HEK293 (cell line): ENCODE results near the gene TMEM171.

Experiments
- CTCF ChIA-PET: fragments of 350-600 bp; formaldehyde crosslinking; extraction: SDS; loops from one replicate; lab custom pipeline; 2021; ENCODE audit warnings: antibody characterized with exemption; lab: Yijun Ruan, JAX
- POLR2A ChIA-PET: fragments of 300-600 bp; formaldehyde crosslinking; extraction: SDS; loops from one replicate; lab custom pipeline; 2020; ENCODE audit warnings: antibody characterized with exemption, inconsistent platforms; lab: Yijun Ruan, JAX
- H3K27ac ChIP-seq: fragments of 200-500 bp; sonication (Bioruptor generic); 2 replicates; pipeline ENCODE4 v1.5.1; 2014; ENCODE audit warnings: low read depth, low read length, control low read depth, inconsistent platforms; ENCODE audit errors: extremely low read depth
- H3K36me3 ChIP-seq, 2 experiments: fragments of 200-500 bp in 1 of 2; sonication (Bioruptor generic) in 1 of 2; 1 replicate in 1 of 2; 2 replicates in 1 of 2; pipeline ENCODE4 v1.5.1; 2014 to 2017; ENCODE audit warnings: inconsistent platforms in 2 of 2, low read length in 2 of 2; ENCODE audit not compliant: control insufficient read depth in 2 of 2, insufficient read depth in 1 of 2
- H3K4me1 ChIP-seq: fragments of 200-500 bp; sonication (Bioruptor generic); 2 replicates; pipeline ENCODE4 v1.5.1; 2014; ENCODE audit warnings: mild to moderate bottlenecking, low read length, inconsistent platforms; ENCODE audit not compliant: control insufficient read depth, insufficient read depth
- H3K4me3 ChIP-seq: 2 replicates; pipeline ENCODE4 v1.5.1; 2011; ENCODE audit warnings: low read depth, mild to moderate bottlenecking, control low read depth, low read length, moderate library complexity
- H3K9me3 ChIP-seq: fragments of 200-500 bp; sonication (Bioruptor generic); 2 replicates; pipeline ENCODE4 v1.5.1; 2014; ENCODE audit warnings: low read depth, low read length, inconsistent platforms; ENCODE audit not compliant: control insufficient read depth, insufficient read depth
- CTCF ChIP-seq: fragments of 450-650 bp; formaldehyde crosslinking; IDR thresholded peaks from 2 replicates; pipeline ENCODE4 v1.5.1; 2016; ENCODE audit warnings: missing biosample characterization, missing genetic modification characterization
- TRIM28 ChIP-seq: IDR thresholded peaks from 2 replicates; pipeline ENCODE4 v1.6.1; 2011; ENCODE audit warnings: low read length, control low read depth, borderline replicate concordance
- ZBTB26 ChIP-seq: fragments of 450-650 bp; formaldehyde crosslinking; optimal IDR thresholded peaks from 2 replicates; pipeline ENCODE3; 2016; ENCODE audit warnings: missing biosample characterization, mild to moderate bottlenecking, missing genetic modification characterization
- ZNF184 ChIP-seq: fragments of 450-650 bp; IDR thresholded peaks from 2 replicates; pipeline ENCODE4 v1.5.1; 2018; ENCODE audit warnings: missing biosample characterization, mild to moderate bottlenecking, missing genetic modification characterization
- ZNF664 ChIP-seq: fragments of 450-650 bp; formaldehyde crosslinking; IDR thresholded peaks from 2 replicates; pipeline ENCODE4 v1.5.1; 2016; ENCODE audit warnings: missing biosample characterization, missing genetic modification characterization
- ZNF747 ChIP-seq: fragments of 450-650 bp; formaldehyde crosslinking; IDR thresholded peaks from 2 replicates; pipeline ENCODE4 v1.5.1; 2016; ENCODE audit warnings: missing biosample characterization, missing genetic modification characterization
- ZNF830 ChIP-seq: fragments of 450-650 bp; IDR thresholded peaks from 2 replicates; pipeline ENCODE4 v1.5.0; 2018; ENCODE audit warnings: missing biosample characterization, missing genetic modification characterization, low read depth, mild to moderate bottlenecking, moderate library complexity

The TMEM171 gene

GRCh38 chr5:73180566-73180965, 60.2 kb downstream of the TMEM171 start:
- H3K4me1 ChIP-seq, result no peaks in the 10 kb centered on the region
- no peak overlapping the region for H3K27ac ChIP-seq
- TF ChIP-seq ZNF664 (tag by site-specific recombination), result no peak
- TF ChIP-seq ZNF830 (tag by site-specific recombination), result no peak
- TF ChIP-seq ZNF184 (tag by site-specific recombination), result no peak
- TF ChIP-seq TRIM28, result no peak
- TF ChIP-seq ZBTB26, result no peak
- TF ChIP-seq ZNF747 (tag by site-specific recombination), result no peak
- TF ChIP-seq CTCF (tag by site-specific recombination), result no peak
- CTCF ChIA-PET, result no interaction called here
- no peaks in the 10 kb centered on the region for H3K36me3 ChIP-seq
- POLR2A ChIA-PET, result no interaction called here
- no peaks in the 10 kb centered on the region; the same call in 1 of the 2 replicates for H3K9me3 ChIP-seq
- H3K4me3 ChIP-seq, result no peak overlapping the region
